ENCODE measurements around the gene PKN1. TPM values are rescaled to one million over a fixed set of nuclear protein-coding genes. Genes with fewer than 3 reads are reported as not detected.

PKN1 gene
- total and polyA plus RNA-seq, 5 experiments from 2014 or later, result 45.5 to 200 (median 96.6) TPM

- POLR2A ChIA-PET, result interaction anchor here (0.5 to 4.9 kb wide), 13 partner anchors 10 to 337 kb away, joined by 3 to 23 read pairs (median 5); partner anchors contain the start of genes ASF1B and DNAJB1
- Mint-ChIP-seq H3K4me1 (peaks cover 18 to 48% (median 32%) of the 10 kb centered on the region in 4 donors), H3K27me3 (peaks cover 11 to 25% (median 14%) of the 10 kb centered on the region in 5 donors), H3K36me3 (peaks cover 0 to 36% (median 7%) of the 10 kb centered on the region in 3 donors), H3K4me3 (peak overlapping the region; percentile 44 to 80 (median 70)), H3K9me3 (no peaks in the 10 kb centered on the region), H3K27ac (peak overlapping the region in 2 of 10 donors; percentile 16 to 22)
- DNase-seq (no peak), ATAC-seq (peak in 1 of 2 donors; percentile 13)
These were observed 40.2 kb downstream of the PKN1 start for GRCh38 chr19:14473073-14473977.

GRCh38 chr19:14473978-14474578 is 41.0 kb downstream of the PKN1 start:
- H3K27me3 Mint-ChIP-seq, result peaks cover 11 to 25% (median 14%) of the 10 kb centered on the region in 5 donors
- ATAC-seq, result no peak
- peaks cover 18 to 48% (median 32%) of the 10 kb centered on the region in 4 donors for H3K4me1 Mint-ChIP-seq
- peaks cover 0 to 34% (median 2%) of the 10 kb centered on the region in 3 donors for H3K36me3 Mint-ChIP-seq
- peak overlapping the region in 3 of 10 donors; percentile 43 to 77 (median 57) for H3K27ac Mint-ChIP-seq
- H3K4me3 Mint-ChIP-seq, result peak overlapping the region in 9 of 10 donors; percentile 2 to 68 (median 39)
- POLR2A ChIA-PET, result interaction anchor here (4.9 kb wide), 1 partner anchor 43 kb away, joined by 23 read pairs; the partner anchor contains the start of gene DNAJB1
- no peak for DNase-seq
- H3K9me3 Mint-ChIP-seq, result no peaks in the 10 kb centered on the region

- DNase-seq (no peak), ATAC-seq (no peak)
- POLR2A ChIA-PET, result interaction anchor here (1.0 to 4.9 kb wide), 2 partner anchors 42 to 57 kb away, joined by 6 to 23 read pairs; partner anchors contain the start of gene DNAJB1
- Mint-ChIP-seq H3K4me3 (peak overlapping the region in 9 of 10 donors; percentile 2 to 68 (median 39)), H3K27me3 (peaks cover 11 to 25% (median 14%) of the 10 kb centered on the region in 5 donors), H3K36me3 (peaks cover 0 to 29% (median 2%) of the 10 kb centered on the region in 3 donors), H3K4me1 (peaks cover 18 to 48% (median 32%) of the 10 kb centered on the region in 4 donors), H3K9me3 (no peaks in the 10 kb centered on the region), H3K27ac (peak overlapping the region in 2 of 10 donors; percentile 43 to 77)
These were observed 41.7 kb downstream of the PKN1 start for GRCh38 chr19:14474827-14475226.

- POLR2A ChIA-PET, result interaction anchor here (0.5 to 4.9 kb wide), 3 partner anchors 42 to 81 kb away, joined by 3 to 23 read pairs (median 6); partner anchors contain the start of gene DNAJB1
- Mint-ChIP-seq H3K9me3 (no peaks in the 10 kb centered on the region), H3K27me3 (peaks cover 11 to 25% (median 14%) of the 10 kb centered on the region in 5 donors), H3K36me3 (peaks cover 0 to 25% (median 2%) of the 10 kb centered on the region in 3 donors), H3K4me3 (peak within 1 kb of the TSS in 9 of 10 donors; percentile 3 to 68 (median 39)), H3K27ac (peak within 1 kb of the TSS in 8 of 10 donors; percentile 5 to 77 (median 50)), H3K4me1 (peaks cover 18 to 48% (median 32%) of the 10 kb centered on the region in 4 donors)
- no peak for ATAC-seq
- DNase-seq, result no peak
These were observed 42.4 kb downstream of the PKN1 start, which contains the start of gene PTGER1 for GRCh38 chr19:14475251-14476073. TSS of gene PTGER1 (minus strand) at chr19:14475354. CDS start at chr19:14474320, 1,034 bp downstream.

- no peaks in the 10 kb centered on the region for H3K9me3 Mint-ChIP-seq
- POLR2A ChIA-PET, result no interaction called here
- H3K4me3 Mint-ChIP-seq, result peak overlapping the region in 6 of 10 donors; percentile 1 to 65 (median 45)
- H3K36me3 Mint-ChIP-seq, result peaks cover 0 to 20% (median 0%) of the 10 kb centered on the region in 3 donors
- H3K27ac Mint-ChIP-seq, result peak overlapping the region in 4 of 10 donors; percentile 5 to 41 (median 30)
- H3K27me3 Mint-ChIP-seq, result peaks cover 11 to 25% (median 14%) of the 10 kb centered on the region in 5 donors
- H3K4me1 Mint-ChIP-seq, result peaks cover 19 to 48% (median 34%) of the 10 kb centered on the region in 4 donors
- ATAC-seq, result no peak
- no peak for DNase-seq
These were observed 43.2 kb downstream of the PKN1 start for GRCh38 chr19:14476327-14476672.

GRCh38 chr19:14476673-14477401 is 43.7 kb downstream of the PKN1 start:
- H3K4me1 Mint-ChIP-seq, result peaks cover 19 to 47% (median 34%) of the 10 kb centered on the region in 4 donors
- H3K27ac Mint-ChIP-seq, result peak overlapping the region in 3 of 10 donors; percentile 24 to 41 (median 36)
- H3K9me3 Mint-ChIP-seq, result no peaks in the 10 kb centered on the region
- POLR2A ChIA-PET, result interaction anchor here (0.7 kb wide), 1 partner anchor 41 kb away, joined by 3 read pairs; the partner anchor contains the start of gene DNAJB1
- DNase-seq (peak in 3 of 10 donors; percentile 27 to 31 (median 30)), ATAC-seq (no peak)
- peaks cover 0 to 19% (median 0%) of the 10 kb centered on the region in 3 donors for H3K36me3 Mint-ChIP-seq
- peaks cover 11 to 25% (median 14%) of the 10 kb centered on the region in 5 donors for H3K27me3 Mint-ChIP-seq
- peak overlapping the region in 5 of 10 donors; percentile 1 to 65 (median 45) for H3K4me3 Mint-ChIP-seq

GRCh38 chr19:14477418-14478112 is 44.5 kb downstream of the PKN1 start:
- Mint-ChIP-seq H3K4me1 (peaks cover 19 to 39% (median 33%) of the 10 kb centered on the region in 4 donors), H3K27ac (peak overlapping the region in 1 of 10 donors; percentile 17), H3K27me3 (peaks cover 11 to 25% (median 14%) of the 10 kb centered on the region in 5 donors), H3K36me3 (peaks cover 0 to 16% (median 0%) of the 10 kb centered on the region in 3 donors), H3K9me3 (no peaks in the 10 kb centered on the region), H3K4me3 (no peak overlapping the region)
- POLR2A ChIA-PET, result interaction anchor here (0.7 to 1.5 kb wide), 2 partner anchors 41 to 77 kb away, joined by 3 to 5 read pairs; partner anchors contain the start of gene DNAJB1
- ATAC-seq, result no peak
- DNase-seq, result no peak

GRCh38 chr19:14478113-14478545 is 45.0 kb downstream of the PKN1 start:
- ATAC-seq (no peak), DNase-seq (no peak)
- Mint-ChIP-seq H3K27ac (no peak overlapping the region), H3K4me1 (peaks cover 15 to 34% (median 27%) of the 10 kb centered on the region in 4 donors), H3K4me3 (no peak overlapping the region), H3K27me3 (peaks cover 7 to 19% (median 9%) of the 10 kb centered on the region in 5 donors), H3K9me3 (no peaks in the 10 kb centered on the region), H3K36me3 (peaks cover 0 to 13% (median 0%) of the 10 kb centered on the region in 3 donors)
- POLR2A ChIA-PET, result interaction anchor here (1.5 kb wide), 1 partner anchor 76 kb away, joined by 5 read pairs; no protein-coding TSS in a partner anchor

GRCh38 chr19:14479309-14479974 is 46.3 kb downstream of the PKN1 start:
- H3K4me3 Mint-ChIP-seq, result no peak overlapping the region
- H3K27ac Mint-ChIP-seq, result no peak overlapping the region
- no peak for ATAC-seq
- peaks cover 0 to 13% (median 0%) of the 10 kb centered on the region in 3 donors for H3K36me3 Mint-ChIP-seq
- H3K4me1 Mint-ChIP-seq, result peaks cover 14 to 29% (median 23%) of the 10 kb centered on the region in 4 donors
- H3K9me3 Mint-ChIP-seq, result no peaks in the 10 kb centered on the region
- H3K27me3 Mint-ChIP-seq, result peaks cover 5 to 14% (median 6%) of the 10 kb centered on the region in 5 donors
- peak in 1 of 10 donors; percentile 38 for DNase-seq
- POLR2A ChIA-PET, result interaction anchor here (0.6 to 1.6 kb wide), 6 partner anchors 22 to 330 kb away, joined by 3 to 7 read pairs (median 4); partner anchors contain the start of genes DDX39A and DNAJB1

Measured in naive thymus-derived CD8-positive, alpha-beta T cell (primary cell).